ENCODE results near the gene WRAP73. TPM values are rescaled to one million over a fixed set of nuclear protein-coding genes. Genes with fewer than 3 reads are reported as not detected.

Gene WRAP73
- total RNA-seq, 1 donor from 2014 or later = 15.6 TPM

DNA sequence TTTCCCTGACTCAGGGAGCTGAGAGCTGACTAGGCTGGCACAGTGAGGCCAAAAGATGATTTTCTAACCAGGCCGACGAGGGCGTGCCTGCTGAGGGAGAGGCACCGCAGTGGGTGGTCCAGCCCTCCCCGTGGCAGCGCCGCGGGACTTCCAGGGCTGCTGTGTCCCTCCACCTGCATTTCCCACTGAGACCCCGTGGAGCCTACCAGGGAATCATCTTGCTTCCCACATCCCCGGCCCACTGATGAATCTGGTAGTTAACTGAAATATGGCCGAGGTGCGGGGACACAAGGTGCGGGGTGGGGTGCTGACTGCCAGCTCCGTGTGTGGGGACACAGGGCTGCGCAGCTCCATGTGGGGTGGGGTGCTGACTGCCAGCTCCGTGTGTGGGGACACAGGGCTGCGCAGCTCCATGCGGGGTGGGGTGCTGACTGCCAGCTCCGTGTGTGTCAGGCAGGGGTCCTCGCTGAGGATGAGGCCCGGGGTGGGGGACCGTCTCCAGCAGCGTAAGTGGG lies 10.4 kb downstream of the WRAP73 start:
- TF ChIP-seq, protein P1, sequence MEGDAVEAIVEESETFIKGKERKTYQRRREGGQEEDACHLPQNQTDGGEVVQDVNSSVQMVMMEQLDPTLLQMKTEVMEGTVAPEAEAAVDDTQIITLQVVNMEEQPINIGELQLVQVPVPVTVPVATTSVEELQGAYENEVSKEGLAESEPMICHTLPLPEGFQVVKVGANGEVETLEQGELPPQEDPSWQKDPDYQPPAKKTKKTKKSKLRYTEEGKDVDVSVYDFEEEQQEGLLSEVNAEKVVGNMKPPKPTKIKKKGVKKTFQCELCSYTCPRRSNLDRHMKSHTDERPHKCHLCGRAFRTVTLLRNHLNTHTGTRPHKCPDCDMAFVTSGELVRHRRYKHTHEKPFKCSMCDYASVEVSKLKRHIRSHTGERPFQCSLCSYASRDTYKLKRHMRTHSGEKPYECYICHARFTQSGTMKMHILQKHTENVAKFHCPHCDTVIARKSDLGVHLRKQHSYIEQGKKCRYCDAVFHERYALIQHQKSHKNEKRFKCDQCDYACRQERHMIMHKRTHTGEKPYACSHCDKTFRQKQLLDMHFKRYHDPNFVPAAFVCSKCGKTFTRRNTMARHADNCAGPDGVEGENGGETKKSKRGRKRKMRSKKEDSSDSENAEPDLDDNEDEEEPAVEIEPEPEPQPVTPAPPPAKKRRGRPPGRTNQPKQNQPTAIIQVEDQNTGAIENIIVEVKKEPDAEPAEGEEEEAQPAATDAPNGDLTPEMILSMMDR (IDR thresholded peaks at IDR 0.05; ENCODE audit: insufficient read depth, low read depth, low read length) = no peak
- TF ChIP-seq EZH2 (IDR thresholded peaks at IDR 0.05; ENCODE audit: insufficient read depth, low read length) = no peak
- H3K27me3 ChIP-seq (ENCODE audit: insufficient read depth, low read length) = no peaks in the 10 kb centered on the region
- no peak overlapping the region for H3K4me2 ChIP-seq (ENCODE audit: low read length)
- peaks cover 2% of the 10 kb centered on the region for H3K4me1 Mint-ChIP-seq (ENCODE audit: low read depth, unreplicated experiment)
- no peaks in the 10 kb centered on the region for H3K9me3 Mint-ChIP-seq (ENCODE audit: unreplicated experiment)
- no peaks in the 10 kb centered on the region for H3K4me1 ChIP-seq (ENCODE audit: insufficient read depth, low read length)
- H3K4me3 ChIP-seq (ENCODE audit: insufficient read depth, low read depth, low read length) = no peak overlapping the region
- H3K4me3 Mint-ChIP-seq (ENCODE audit: unreplicated experiment) = no peak overlapping the region
- DNase-seq (ENCODE audit: low read depth) (no peak), FAIRE-seq (no peak)
- no peak overlapping the region for H3K27ac Mint-ChIP-seq (ENCODE audit: unreplicated experiment)
- no peak overlapping the region for H3K27ac ChIP-seq (ENCODE audit: low read depth, low read length)
- peaks cover 11% of the 10 kb centered on the region for H3K36me3 ChIP-seq (ENCODE audit: insufficient read depth, low read length)
- H3K9ac ChIP-seq (ENCODE audit: low read length) = no peak overlapping the region
- H3K27me3 Mint-ChIP-seq (ENCODE audit: low read depth, unreplicated experiment) = no peaks in the 10 kb centered on the region
- H3K79me2 ChIP-seq (ENCODE audit: insufficient read depth, low read length) = no peaks in the 10 kb centered on the region
- H3K9me3 ChIP-seq (ENCODE audit: insufficient read depth, low read depth, low read length) = no peaks in the 10 kb centered on the region
- no peak overlapping the region for H2AFZ ChIP-seq (ENCODE audit: low read depth, low read length)
- peaks cover 16% of the 10 kb centered on the region for H3K36me3 Mint-ChIP-seq (ENCODE audit: low read depth, unreplicated experiment)
- H4K20me1 ChIP-seq (ENCODE audit: insufficient read depth, low read length) = no peaks in the 10 kb centered on the region

DNA sequence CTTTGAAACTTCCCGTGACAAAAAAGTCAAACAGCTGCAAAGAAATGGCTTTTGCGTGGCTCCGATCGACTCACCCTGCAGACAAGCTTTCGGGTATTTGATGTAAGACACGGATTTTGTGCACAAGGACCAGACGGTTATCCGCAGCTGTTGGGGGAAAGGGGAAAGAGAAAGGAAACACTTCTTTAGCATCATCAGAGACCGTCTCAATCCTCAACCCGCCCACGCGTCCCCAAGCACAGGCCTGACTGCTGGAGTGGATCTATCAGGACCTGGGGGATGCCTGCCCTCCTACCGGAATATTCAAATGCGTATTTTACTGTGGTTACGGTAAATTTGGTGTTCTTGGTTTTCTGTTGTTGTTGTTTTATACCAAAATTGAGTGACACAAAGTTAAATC lies 11.2 kb downstream of the WRAP73 start:
- no peak for TF ChIP-seq EZH2 (IDR thresholded peaks at IDR 0.05; ENCODE audit: insufficient read depth, low read length)
- FAIRE-seq = no peak
- H3K4me2 ChIP-seq (ENCODE audit: low read length) = no peak overlapping the region

DNA sequence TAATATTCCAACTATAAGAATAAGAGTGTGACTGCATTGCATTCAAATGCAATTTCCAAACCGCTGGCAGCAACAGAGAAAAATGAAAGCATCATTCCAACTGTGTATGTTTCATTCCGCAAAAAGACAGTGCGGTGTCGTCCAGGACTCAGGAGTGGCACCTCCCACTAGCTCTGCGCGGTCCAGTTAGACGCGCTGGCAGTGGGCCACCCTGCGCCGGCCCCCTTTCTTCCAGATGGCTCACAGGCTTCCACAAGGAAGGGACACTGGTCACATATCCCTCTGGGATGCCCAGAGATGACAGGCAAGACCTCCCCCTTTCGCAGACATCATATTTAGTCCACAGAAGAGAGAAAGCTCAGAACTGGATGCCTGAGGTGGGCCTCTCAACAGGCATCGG lies 11.9 kb downstream of the WRAP73 start:
- peaks cover 11% of the 10 kb centered on the region for H3K36me3 ChIP-seq (ENCODE audit: insufficient read depth, low read length)
- Mint-ChIP-seq H3K4me3 (ENCODE audit: unreplicated experiment) (no peak overlapping the region), H3K27me3 (ENCODE audit: low read depth, unreplicated experiment) (no peaks in the 10 kb centered on the region)

More for the DNA sequence above, 11.2 kb downstream of the WRAP73 start:
- Mint-ChIP-seq H3K27me3 (ENCODE audit: low read depth, unreplicated experiment) (no peaks in the 10 kb centered on the region), H3K27ac (ENCODE audit: unreplicated experiment) (no peak overlapping the region), H3K9me3 (ENCODE audit: unreplicated experiment) (no peaks in the 10 kb centered on the region), H3K4me1 (ENCODE audit: low read depth, unreplicated experiment) (peaks cover 2% of the 10 kb centered on the region), H3K36me3 (ENCODE audit: low read depth, unreplicated experiment) (peaks cover 16% of the 10 kb centered on the region), H3K4me3 (ENCODE audit: unreplicated experiment) (no peak overlapping the region)
- no peak overlapping the region for H3K4me3 ChIP-seq (ENCODE audit: insufficient read depth, low read depth, low read length)
- no peaks in the 10 kb centered on the region for H3K9me3 ChIP-seq (ENCODE audit: insufficient read depth, low read depth, low read length)
- no peaks in the 10 kb centered on the region for H4K20me1 ChIP-seq (ENCODE audit: insufficient read depth, low read length)
- no peak overlapping the region for H2AFZ ChIP-seq (ENCODE audit: low read depth, low read length)
- H3K9ac ChIP-seq (ENCODE audit: low read length) = no peak overlapping the region
- no peaks in the 10 kb centered on the region for H3K4me1 ChIP-seq (ENCODE audit: insufficient read depth, low read length)
- no peak overlapping the region for H3K27ac ChIP-seq (ENCODE audit: low read depth, low read length)
- DNase-seq (ENCODE audit: low read depth) = no peak
- no peaks in the 10 kb centered on the region for H3K27me3 ChIP-seq (ENCODE audit: insufficient read depth, low read length)
- no peaks in the 10 kb centered on the region for H3K79me2 ChIP-seq (ENCODE audit: insufficient read depth, low read length)
- H3K36me3 ChIP-seq (ENCODE audit: insufficient read depth, low read length) = peaks cover 11% of the 10 kb centered on the region

More for the DNA sequence above, 11.9 kb downstream of the WRAP73 start:
- no peak for FAIRE-seq
- TF ChIP-seq, protein P1 (IDR thresholded peaks at IDR 0.05; ENCODE audit: insufficient read depth, low read depth, low read length) = no peak
- TF ChIP-seq EZH2 (IDR thresholded peaks at IDR 0.05; ENCODE audit: insufficient read depth, low read length) = no peak
- Histone ChIP-seq H3K27me3 (ENCODE audit: insufficient read depth, low read length) (no peaks in the 10 kb centered on the region), H3K9me3 (ENCODE audit: insufficient read depth, low read depth, low read length) (no peaks in the 10 kb centered on the region), H3K4me3 (ENCODE audit: insufficient read depth, low read depth, low read length) (no peak overlapping the region), H3K9ac (ENCODE audit: low read length) (no peak overlapping the region), H3K4me2 (ENCODE audit: low read length) (no peak overlapping the region), H3K79me2 (ENCODE audit: insufficient read depth, low read length) (no peaks in the 10 kb centered on the region), H2AFZ (ENCODE audit: low read depth, low read length) (no peak overlapping the region), H3K27ac (ENCODE audit: low read depth, low read length) (no peak overlapping the region), H4K20me1 (ENCODE audit: insufficient read depth, low read length) (no peaks in the 10 kb centered on the region), H3K4me1 (ENCODE audit: insufficient read depth, low read length) (no peaks in the 10 kb centered on the region)
- no peak for DNase-seq (ENCODE audit: low read depth)
- H3K27ac Mint-ChIP-seq (ENCODE audit: unreplicated experiment) = no peak overlapping the region
- H3K4me1 Mint-ChIP-seq (ENCODE audit: low read depth, unreplicated experiment) = peaks cover 2% of the 10 kb centered on the region
- H3K9me3 Mint-ChIP-seq (ENCODE audit: unreplicated experiment) = no peaks in the 10 kb centered on the region
- H3K36me3 Mint-ChIP-seq (ENCODE audit: low read depth, unreplicated experiment) = peaks cover 18% of the 10 kb centered on the region
